Retina (tissue), 1 donor: Measurements from ENCODE around the gene KRT1.
"Not testable (repeated sequence)": the region's sequence is repeated elsewhere in the genome, so short reads cannot be mapped to it uniquely, and the experiment has no call there.

Source experiments
- DNase-seq: peaks from one replicate; pipeline ENCODE4 v3.0.0-alpha.2; 2016

KRT1 gene

GRCh38 chr12:52681526-52682380, 1.5 kb upstream of the KRT1 start:
- DNase-seq = no peak

GRCh38 chr12:52679875-52680274, 332 bp downstream of the KRT1 start:
- DNase-seq = no peak

- no peak for DNase-seq
Observed at GRCh38 chr12:52677671-52678070, 2.5 kb downstream of the KRT1 start.

GRCh38 chr12:52677126-52677525, 3.1 kb downstream of the KRT1 start:
- DNase-seq = no peak

GRCh38 chr12:52676163-52676562, 4.0 kb downstream of the KRT1 start:
- no peak for DNase-seq

- DNase-seq = no peak
Observed at GRCh38 chr12:52675301-52675701, 4.9 kb downstream of the KRT1 start.

GRCh38 chr12:52674433-52674775, 5.8 kb downstream of the KRT1 start:
- no peak for DNase-seq

GRCh38 chr12:52673713-52674432, 6.3 kb downstream of the KRT1 start:
- DNase-seq = no peak

- no peak for DNase-seq
Observed at GRCh38 chr12:52673217-52673616, 7.0 kb downstream of the KRT1 start.

GRCh38 chr12:52672321-52672933, 7.8 kb downstream of the KRT1 start:
- no peak for DNase-seq

GRCh38 chr12:52670961-52671360, 9.2 kb downstream of the KRT1 start:
- no peak for DNase-seq

GRCh38 chr12:52670506-52670905, 9.7 kb downstream of the KRT1 start:
- DNase-seq = no peak

- not testable (repeated sequence) for DNase-seq
Observed at GRCh38 chr12:52669941-52670340, 10.3 kb downstream of the KRT1 start.

GRCh38 chr12:52669426-52669825, 10.8 kb downstream of the KRT1 start:
- DNase-seq = no peak

GRCh38 chr12:52667931-52668330, 12.3 kb downstream of the KRT1 start:
- no peak for DNase-seq

GRCh38 chr12:52667509-52667908, 12.7 kb downstream of the KRT1 start:
- no peak for DNase-seq

- DNase-seq = no peak
Observed at GRCh38 chr12:52666471-52666870, 13.7 kb downstream of the KRT1 start.

GRCh38 chr12:52663420-52663819, 16.8 kb downstream of the KRT1 start:
- DNase-seq = no peak

- no peak for DNase-seq
Observed at GRCh38 chr12:52662918-52663229, 17.3 kb downstream of the KRT1 start.

- DNase-seq = no peak
Observed at GRCh38 chr12:52662093-52662917, 17.9 kb downstream of the KRT1 start.

GRCh38 chr12:52661668-52662067, 18.5 kb downstream of the KRT1 start:
- no peak for DNase-seq

GRCh38 chr12:52660934-52661499, 19.2 kb downstream of the KRT1 start:
- DNase-seq = no peak

GRCh38 chr12:52659951-52660350, 20.3 kb downstream of the KRT1 start:
- no peak for DNase-seq
